ENCODE measurements around the gene NUAK2.
A peak's percentile ranks its signal among the peaks of the same experiment; 100 is the strongest.

The NUAK2 gene

GRCh38 chr1:205315008-205315618 is 6.4 kb downstream of the NUAK2 start:
- H3K9me3 Mint-ChIP-seq: no peaks in the 10 kb centered on the region
- H3K4me3 Mint-ChIP-seq: peak overlapping the region; percentile 87
- peak overlapping the region; percentile 94 for H3K27ac Mint-ChIP-seq
- H3K27me3 Mint-ChIP-seq: no peaks in the 10 kb centered on the region
- peaks cover 1% of the 10 kb centered on the region for H3K36me3 Mint-ChIP-seq
- peaks cover 98% of the 10 kb centered on the region for H3K4me1 Mint-ChIP-seq

DNA sequence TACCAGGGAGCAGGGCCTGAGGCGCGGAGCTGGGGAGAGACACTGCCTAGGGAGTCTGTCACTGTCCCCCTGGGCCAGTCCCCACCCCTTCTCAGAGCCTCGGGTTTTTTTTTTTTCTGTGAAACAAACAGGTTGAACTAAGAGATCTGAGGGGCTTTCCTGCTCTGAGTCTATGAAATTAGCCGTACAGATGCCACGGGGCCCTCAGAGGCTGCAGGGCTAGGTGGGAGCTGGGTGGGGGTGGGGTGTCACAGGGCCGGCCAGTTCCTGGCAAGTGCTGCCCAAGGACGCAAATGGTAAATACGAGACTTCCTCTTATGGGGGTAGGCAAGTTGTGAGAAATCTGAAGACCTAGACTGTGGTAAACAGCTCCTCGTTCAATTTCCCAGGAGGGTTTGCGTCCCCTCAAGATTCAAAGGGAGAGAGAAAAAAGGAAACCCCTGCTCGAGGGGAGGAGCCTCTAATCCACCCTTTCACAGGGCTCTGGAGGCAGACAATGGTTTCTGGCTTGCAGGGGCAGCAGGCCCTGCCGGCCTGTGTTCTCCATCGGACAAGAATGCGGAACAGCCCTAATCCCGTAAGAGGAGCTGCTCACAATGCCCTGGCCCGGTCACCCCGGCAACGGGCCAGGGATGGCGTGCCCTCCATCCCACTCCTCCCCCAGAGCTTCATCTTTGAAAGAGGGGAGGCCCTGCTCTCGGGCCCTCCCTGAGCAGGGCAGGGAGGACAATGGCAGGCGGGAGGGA is 7.8 kb downstream of the NUAK2 start:
- H3K4me3 Mint-ChIP-seq: peak overlapping the region; percentile 87
- H3K4me1 Mint-ChIP-seq: peaks cover 95% of the 10 kb centered on the region
- H3K27me3 Mint-ChIP-seq: no peaks in the 10 kb centered on the region
- H3K27ac Mint-ChIP-seq: peak overlapping the region; percentile 94
- peaks cover 1% of the 10 kb centered on the region for H3K36me3 Mint-ChIP-seq
- no peaks in the 10 kb centered on the region for H3K9me3 Mint-ChIP-seq

- H3K27ac Mint-ChIP-seq: peak overlapping the region; percentile 94
- H3K4me1 Mint-ChIP-seq: peaks cover 91% of the 10 kb centered on the region
- no peaks in the 10 kb centered on the region for H3K27me3 Mint-ChIP-seq
- peaks cover 3% of the 10 kb centered on the region for H3K36me3 Mint-ChIP-seq
- H3K9me3 Mint-ChIP-seq: no peaks in the 10 kb centered on the region
- H3K4me3 Mint-ChIP-seq: peak overlapping the region; percentile 87
Observed at GRCh38 chr1:205312866-205313562, 8.5 kb downstream of the NUAK2 start.

DNA sequence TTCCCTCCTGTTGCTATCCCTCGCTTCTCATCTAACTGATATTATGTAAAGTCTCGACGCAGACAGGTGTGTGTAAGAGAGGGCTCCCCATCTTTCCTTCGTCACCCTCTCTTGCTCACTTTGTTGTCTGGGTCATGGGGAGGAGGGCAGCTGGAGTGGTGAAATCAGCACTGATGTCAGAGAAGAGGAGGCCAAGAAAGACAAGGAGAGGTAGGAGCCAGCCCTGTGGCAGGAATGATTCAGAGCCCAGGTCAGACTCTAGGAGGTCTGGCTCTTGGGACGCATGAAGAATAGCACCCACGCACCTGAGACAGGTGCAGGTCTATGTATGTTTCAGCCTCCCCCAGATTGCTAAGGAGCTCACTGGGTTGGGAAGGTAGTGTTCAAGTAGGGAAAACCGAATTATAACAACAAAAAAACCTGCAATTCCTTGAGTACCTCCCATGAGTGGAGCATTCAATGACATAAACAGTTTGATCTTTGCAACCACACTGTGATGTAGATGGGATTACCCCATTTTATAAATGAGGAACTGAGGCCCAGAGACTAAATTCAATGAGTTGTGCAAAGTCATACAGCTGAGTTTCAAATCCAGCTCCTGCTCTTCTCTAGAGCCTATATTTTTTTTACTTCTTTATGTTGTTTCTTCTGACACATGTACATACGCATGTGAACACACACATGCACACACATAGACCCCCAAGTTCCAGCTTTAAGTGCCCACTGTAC is 10.4 kb downstream of the NUAK2 start:
- no peaks in the 10 kb centered on the region for H3K9me3 Mint-ChIP-seq
- H3K27me3 Mint-ChIP-seq: no peaks in the 10 kb centered on the region
- peaks cover 4% of the 10 kb centered on the region for H3K36me3 Mint-ChIP-seq
- no peak overlapping the region for H3K4me3 Mint-ChIP-seq
- H3K4me1 Mint-ChIP-seq: peaks cover 87% of the 10 kb centered on the region
- H3K27ac Mint-ChIP-seq: peak overlapping the region; percentile 84

GRCh38 chr1:205309741-205310140 is 11.8 kb downstream of the NUAK2 start:
- Mint-ChIP-seq H3K4me3 (no peak overlapping the region), H3K9me3 (no peaks in the 10 kb centered on the region), H3K27ac (peak overlapping the region; percentile 59), H3K27me3 (no peaks in the 10 kb centered on the region), H3K36me3 (peaks cover 7% of the 10 kb centered on the region), H3K4me1 (peaks cover 84% of the 10 kb centered on the region)

DNA sequence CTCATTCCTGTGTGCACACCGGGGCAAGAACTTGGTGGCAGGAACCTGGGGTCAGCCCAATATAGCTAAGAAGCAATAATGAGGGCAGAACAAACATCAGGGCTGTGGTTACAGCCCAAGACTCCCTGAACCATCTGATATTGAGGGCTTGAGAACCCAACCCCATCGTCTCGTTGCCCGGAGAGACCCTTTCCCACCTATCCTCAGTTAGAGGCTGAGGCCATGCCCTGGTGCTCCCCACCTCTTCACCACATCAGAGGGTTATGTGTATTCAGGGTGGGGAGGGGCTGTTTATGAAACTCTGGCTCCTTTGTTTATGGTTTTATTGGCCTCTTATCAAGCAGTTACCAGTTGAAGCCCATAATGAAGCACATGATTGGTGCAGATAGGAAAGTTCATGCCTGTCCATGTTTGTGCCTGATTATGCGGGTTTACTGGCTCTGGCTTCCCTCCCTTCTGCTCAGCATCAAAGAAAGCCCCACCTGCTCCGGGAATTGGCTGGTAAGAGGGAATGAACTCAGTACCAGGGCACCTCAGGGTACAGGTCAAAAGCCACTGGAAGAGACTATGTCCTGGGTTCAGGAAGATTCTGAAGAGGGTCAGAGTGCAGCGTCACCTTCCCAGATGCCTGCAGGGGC is 14.5 kb downstream of the NUAK2 start:
- Mint-ChIP-seq H3K4me1 (peaks cover 65% of the 10 kb centered on the region), H3K27ac (no peak overlapping the region), H3K27me3 (no peaks in the 10 kb centered on the region), H3K36me3 (peaks cover 13% of the 10 kb centered on the region), H3K9me3 (no peaks in the 10 kb centered on the region), H3K4me3 (no peak overlapping the region)

DNA sequence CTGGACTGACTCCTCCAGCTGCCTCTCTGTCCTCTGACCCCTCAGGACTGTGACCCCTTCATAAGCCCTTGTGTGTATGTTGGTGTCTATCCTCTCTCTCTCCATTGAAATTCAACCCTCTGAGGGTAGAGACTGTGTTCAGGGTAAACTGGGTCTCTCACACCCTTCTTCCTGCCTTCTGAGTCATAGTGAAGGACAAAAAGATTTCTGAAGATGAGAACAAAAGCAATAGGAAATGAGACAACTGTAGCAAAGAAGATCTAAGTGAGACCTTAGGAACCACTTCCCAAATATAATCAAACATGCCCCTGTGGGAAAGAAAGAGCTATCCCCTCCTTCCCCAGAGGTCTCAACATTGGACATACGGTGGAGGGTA is 16.9 kb downstream of the NUAK2 start:
- Mint-ChIP-seq H3K27ac (peak overlapping the region; percentile 86), H3K9me3 (no peaks in the 10 kb centered on the region), H3K27me3 (no peaks in the 10 kb centered on the region), H3K36me3 (peaks cover 12% of the 10 kb centered on the region), H3K4me1 (peaks cover 56% of the 10 kb centered on the region), H3K4me3 (no peak overlapping the region)

- Mint-ChIP-seq H3K36me3 (peaks cover 12% of the 10 kb centered on the region), H3K4me3 (no peak overlapping the region), H3K9me3 (no peaks in the 10 kb centered on the region), H3K27me3 (no peaks in the 10 kb centered on the region), H3K4me1 (peaks cover 54% of the 10 kb centered on the region), H3K27ac (no peak overlapping the region)
Observed at GRCh38 chr1:205304046-205304694, 17.4 kb downstream of the NUAK2 start.

GRCh38 chr1:205303247-205303888 is 18.2 kb downstream of the NUAK2 start:
- Mint-ChIP-seq H3K4me1 (peaks cover 56% of the 10 kb centered on the region), H3K9me3 (no peaks in the 10 kb centered on the region), H3K4me3 (no peak overlapping the region), H3K27me3 (no peaks in the 10 kb centered on the region), H3K36me3 (peaks cover 12% of the 10 kb centered on the region), H3K27ac (no peak overlapping the region)

- Mint-ChIP-seq H3K27ac (peak overlapping the region; percentile 94), H3K27me3 (no peaks in the 10 kb centered on the region), H3K4me3 (no peak overlapping the region), H3K4me1 (peaks cover 60% of the 10 kb centered on the region), H3K9me3 (no peaks in the 10 kb centered on the region), H3K36me3 (peaks cover 9% of the 10 kb centered on the region)
Observed at GRCh38 chr1:205301842-205302588, 19.5 kb downstream of the NUAK2 start.

GRCh38 chr1:205301205-205301821 is 20.2 kb downstream of the NUAK2 start:
- no peaks in the 10 kb centered on the region for H3K9me3 Mint-ChIP-seq
- H3K27ac Mint-ChIP-seq: no peak overlapping the region
- H3K4me1 Mint-ChIP-seq: peaks cover 61% of the 10 kb centered on the region
- no peak overlapping the region for H3K4me3 Mint-ChIP-seq
- H3K36me3 Mint-ChIP-seq: peaks cover 9% of the 10 kb centered on the region
- no peaks in the 10 kb centered on the region for H3K27me3 Mint-ChIP-seq

DNA sequence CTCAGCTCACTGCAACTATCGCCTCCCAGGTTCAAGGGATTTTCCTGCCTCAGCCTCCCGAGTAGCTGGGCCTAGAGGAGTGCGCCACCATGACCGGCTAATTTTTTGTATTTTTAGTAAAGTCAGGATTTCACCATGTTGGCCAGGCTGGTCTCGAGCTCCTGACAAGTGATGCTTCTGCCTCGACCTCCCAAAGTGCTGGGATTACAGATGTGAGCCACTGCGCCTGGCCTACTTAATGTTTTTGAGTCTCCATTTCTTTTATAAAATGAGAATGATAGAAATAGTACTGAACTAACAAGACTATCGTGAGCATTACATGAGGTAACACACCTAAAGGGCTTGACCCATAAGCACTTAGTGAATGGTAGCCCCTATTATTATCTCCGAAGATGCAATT is 21.4 kb downstream of the NUAK2 start:
- Mint-ChIP-seq H3K9me3 (no peaks in the 10 kb centered on the region), H3K27ac (peak overlapping the region; percentile 36), H3K36me3 (peaks cover 6% of the 10 kb centered on the region), H3K4me1 (peaks cover 63% of the 10 kb centered on the region), H3K4me3 (no peak overlapping the region), H3K27me3 (no peaks in the 10 kb centered on the region)

DNA sequence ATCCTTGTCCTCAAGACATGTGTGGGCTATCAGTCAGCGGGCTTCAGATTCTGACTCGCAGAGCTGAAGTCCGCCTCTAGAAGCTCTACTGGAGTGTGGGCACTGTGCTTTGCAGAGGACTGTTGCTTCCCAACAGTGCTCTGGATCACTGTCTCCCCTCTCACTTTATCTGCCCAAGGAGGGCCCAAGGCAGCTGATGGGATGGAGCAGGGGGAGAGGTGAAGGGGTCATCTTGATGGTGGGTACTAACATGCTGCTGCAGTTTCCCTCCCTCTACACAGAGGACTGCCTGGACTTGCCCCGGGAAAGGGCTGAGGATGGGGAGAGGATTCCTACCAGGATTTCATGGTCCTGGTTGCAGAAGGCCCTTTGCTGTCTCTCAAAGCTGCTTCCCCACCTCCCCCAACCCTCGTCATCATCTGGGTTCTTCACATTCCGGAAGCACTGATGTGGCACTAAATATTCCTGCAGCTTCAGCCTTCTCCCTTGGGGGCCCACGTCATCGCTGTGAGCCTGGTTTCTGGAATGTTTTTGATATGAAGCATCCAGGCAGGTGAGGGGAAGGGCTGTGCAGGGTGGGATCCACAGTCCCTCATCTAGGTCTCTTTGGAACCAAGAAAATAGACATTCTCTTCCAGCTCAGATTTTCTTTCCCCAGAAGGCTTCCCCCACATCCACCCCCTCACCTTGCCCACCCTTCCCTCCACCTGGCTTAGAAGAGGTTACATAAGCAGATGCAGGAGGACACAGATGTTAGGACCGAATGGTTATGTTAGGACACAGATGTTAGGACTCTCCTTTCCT is 23.2 kb downstream of the NUAK2 start:
- H3K36me3 Mint-ChIP-seq: peaks cover 3% of the 10 kb centered on the region
- no peaks in the 10 kb centered on the region for H3K9me3 Mint-ChIP-seq
- H3K27me3 Mint-ChIP-seq: no peaks in the 10 kb centered on the region
- H3K4me3 Mint-ChIP-seq: no peak overlapping the region
- H3K27ac Mint-ChIP-seq: no peak overlapping the region
- H3K4me1 Mint-ChIP-seq: peaks cover 69% of the 10 kb centered on the region
